Astrocyte (in vitro differentiated cells and primary cell): Measurements from ENCODE around the gene C3. TPM values are rescaled to one million over a fixed set of nuclear protein-coding genes. Genes with fewer than 3 reads are reported as not detected.
"Not testable (repeated sequence)": the region's sequence is repeated elsewhere in the genome, so short reads cannot be mapped to it uniquely, and the experiment has no call there.

Source experiments
- DNase-seq: peaks from one replicate; pipeline ENCODE4 v3.0.0-alpha.2; 2010; ENCODE audit warnings: low read depth
- FAIRE-seq: peaks from 2 replicates; lab custom pipeline; 2011; peaks lifted over from hg19 to GRCh38; lab: Jason Lieb, UNC
- H2AFZ ChIP-seq: 2 replicates; pipeline ENCODE4 v1.6.0; 2012; ENCODE audit warnings: low read depth, low read length, inconsistent platforms
- H3K27ac ChIP-seq: 2 replicates; pipeline ENCODE4 v1.5.1; 2011; ENCODE audit warnings: low read depth, low read length, inconsistent platforms
- H3K27me3 ChIP-seq: 2 replicates; pipeline ENCODE4 v1.6.0; 2011; ENCODE audit warnings: low read length, inconsistent platforms; ENCODE audit not compliant: insufficient read depth
- H3K36me3 ChIP-seq: 2 replicates; pipeline ENCODE4 v1.5.1; 2011; ENCODE audit warnings: low read length, inconsistent platforms; ENCODE audit not compliant: insufficient read depth
- H3K4me1 ChIP-seq: 2 replicates; pipeline ENCODE4 v1.5.1; 2011; ENCODE audit warnings: low read length, inconsistent platforms; ENCODE audit not compliant: insufficient read depth
- H3K4me2 ChIP-seq: 2 replicates; pipeline ENCODE4 v1.6.0; 2012; ENCODE audit warnings: low read length, inconsistent platforms
- H3K4me3 ChIP-seq: 2 replicates; pipeline ENCODE4 v1.5.1; 2011; ENCODE audit warnings: low read depth, mild to moderate bottlenecking, low read length, inconsistent platforms; ENCODE audit not compliant: insufficient read depth
- H3K79me2 ChIP-seq: 2 replicates; pipeline ENCODE4 v1.6.0; 2012; ENCODE audit warnings: mild to moderate bottlenecking, low read length, inconsistent platforms; ENCODE audit not compliant: insufficient read depth
- H3K9ac ChIP-seq: 2 replicates; pipeline ENCODE4 v1.6.0; 2012; ENCODE audit warnings: mild to moderate bottlenecking, low read length, inconsistent platforms
- H3K9me3 ChIP-seq: 2 replicates; pipeline ENCODE4 v1.5.1; 2012; ENCODE audit warnings: low read depth, mild to moderate bottlenecking, low read length, inconsistent platforms; ENCODE audit not compliant: insufficient read depth
- H4K20me1 ChIP-seq: 2 replicates; pipeline ENCODE4 v1.6.0; 2012; ENCODE audit warnings: low read length, inconsistent platforms; ENCODE audit not compliant: insufficient read depth
- H3K27ac Mint-ChIP-seq: one replicate; pipeline ENCODE4 v1.8.0; 2021; ENCODE audit warnings: mild to moderate bottlenecking, mixed read lengths; ENCODE audit not compliant: unreplicated experiment
- H3K27me3 Mint-ChIP-seq: one replicate; pipeline ENCODE4 v1.8.0; 2021; ENCODE audit warnings: low read depth, mixed read lengths; ENCODE audit not compliant: unreplicated experiment
- H3K36me3 Mint-ChIP-seq: one replicate; pipeline ENCODE4 v1.8.0; 2021; ENCODE audit warnings: low read depth, mixed read lengths; ENCODE audit not compliant: unreplicated experiment
- H3K4me1 Mint-ChIP-seq: one replicate; pipeline ENCODE4 v1.8.0; 2021; ENCODE audit warnings: low read depth, mixed read lengths; ENCODE audit not compliant: unreplicated experiment
- H3K4me3 Mint-ChIP-seq: one replicate; pipeline ENCODE4 v1.8.0; 2021; ENCODE audit warnings: mild to moderate bottlenecking, moderate library complexity, mixed read lengths; ENCODE audit not compliant: unreplicated experiment
- H3K9me3 Mint-ChIP-seq: one replicate; pipeline ENCODE4 v1.8.0; 2021; ENCODE audit warnings: mild to moderate bottlenecking, mixed read lengths; ENCODE audit not compliant: unreplicated experiment
- EZH2 ChIP-seq: IDR thresholded peaks from 2 replicates; pipeline ENCODE4 v1.6.1; 2012; ENCODE audit warnings: mild to moderate bottlenecking, low read length, inconsistent platforms; ENCODE audit not compliant: insufficient read depth
- total RNA-seq: library from RNA; stranded (reverse); gene quantifications from 2 replicates; pipeline ENCODE4 v1.2.1, GENCODE V29; 2021
- TF ChIP-seq, protein P1 (sequence below): IDR thresholded peaks from 2 replicates; pipeline ENCODE4 v1.5.1; 2011; ENCODE audit warnings: low read depth, mild to moderate bottlenecking, inconsistent platforms, low read length, moderate library complexity; ENCODE audit not compliant: insufficient read depth

C3 gene
- total RNA-seq, 1 donor from 2014 or later = 2.4 TPM

DNA sequence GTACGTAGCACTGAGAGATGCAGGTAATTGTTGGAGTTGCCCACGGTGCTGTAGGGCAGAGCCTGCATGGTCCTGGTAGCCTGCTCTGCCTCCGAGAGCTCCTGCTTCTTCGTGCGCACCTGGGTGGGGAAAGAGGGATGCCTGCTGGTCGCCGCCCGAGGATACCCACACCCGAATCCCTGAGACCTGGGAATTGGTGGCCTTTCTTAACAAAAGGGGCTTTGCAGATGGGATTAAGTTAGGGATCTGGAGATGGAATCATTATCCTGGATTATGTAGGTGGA lies 9.4 kb downstream of the C3 start:
- Histone ChIP-seq H3K9ac (no peak overlapping the region), H2AFZ (no peak overlapping the region), H3K4me1 (no peaks in the 10 kb centered on the region), H3K4me3 (no peak overlapping the region), H3K9me3 (no peaks in the 10 kb centered on the region), H3K27me3 (peaks cover 6% of the 10 kb centered on the region), H3K79me2 (no peaks in the 10 kb centered on the region), H3K36me3 (no peaks in the 10 kb centered on the region), H3K27ac (no peak overlapping the region), H4K20me1 (no peaks in the 10 kb centered on the region), H3K4me2 (no peak overlapping the region)
- Mint-ChIP-seq H3K36me3 (peaks cover 2% of the 10 kb centered on the region), H3K9me3 (peaks cover 14% of the 10 kb centered on the region), H3K4me3 (no peak overlapping the region), H3K27ac (no peak overlapping the region), H3K27me3 (peaks cover 19% of the 10 kb centered on the region), H3K4me1 (no peaks in the 10 kb centered on the region)
- DNase-seq (no peak), FAIRE-seq (no peak)
- TF ChIP-seq, protein P1, sequence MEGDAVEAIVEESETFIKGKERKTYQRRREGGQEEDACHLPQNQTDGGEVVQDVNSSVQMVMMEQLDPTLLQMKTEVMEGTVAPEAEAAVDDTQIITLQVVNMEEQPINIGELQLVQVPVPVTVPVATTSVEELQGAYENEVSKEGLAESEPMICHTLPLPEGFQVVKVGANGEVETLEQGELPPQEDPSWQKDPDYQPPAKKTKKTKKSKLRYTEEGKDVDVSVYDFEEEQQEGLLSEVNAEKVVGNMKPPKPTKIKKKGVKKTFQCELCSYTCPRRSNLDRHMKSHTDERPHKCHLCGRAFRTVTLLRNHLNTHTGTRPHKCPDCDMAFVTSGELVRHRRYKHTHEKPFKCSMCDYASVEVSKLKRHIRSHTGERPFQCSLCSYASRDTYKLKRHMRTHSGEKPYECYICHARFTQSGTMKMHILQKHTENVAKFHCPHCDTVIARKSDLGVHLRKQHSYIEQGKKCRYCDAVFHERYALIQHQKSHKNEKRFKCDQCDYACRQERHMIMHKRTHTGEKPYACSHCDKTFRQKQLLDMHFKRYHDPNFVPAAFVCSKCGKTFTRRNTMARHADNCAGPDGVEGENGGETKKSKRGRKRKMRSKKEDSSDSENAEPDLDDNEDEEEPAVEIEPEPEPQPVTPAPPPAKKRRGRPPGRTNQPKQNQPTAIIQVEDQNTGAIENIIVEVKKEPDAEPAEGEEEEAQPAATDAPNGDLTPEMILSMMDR = no peak
- no peak for TF ChIP-seq EZH2

DNA sequence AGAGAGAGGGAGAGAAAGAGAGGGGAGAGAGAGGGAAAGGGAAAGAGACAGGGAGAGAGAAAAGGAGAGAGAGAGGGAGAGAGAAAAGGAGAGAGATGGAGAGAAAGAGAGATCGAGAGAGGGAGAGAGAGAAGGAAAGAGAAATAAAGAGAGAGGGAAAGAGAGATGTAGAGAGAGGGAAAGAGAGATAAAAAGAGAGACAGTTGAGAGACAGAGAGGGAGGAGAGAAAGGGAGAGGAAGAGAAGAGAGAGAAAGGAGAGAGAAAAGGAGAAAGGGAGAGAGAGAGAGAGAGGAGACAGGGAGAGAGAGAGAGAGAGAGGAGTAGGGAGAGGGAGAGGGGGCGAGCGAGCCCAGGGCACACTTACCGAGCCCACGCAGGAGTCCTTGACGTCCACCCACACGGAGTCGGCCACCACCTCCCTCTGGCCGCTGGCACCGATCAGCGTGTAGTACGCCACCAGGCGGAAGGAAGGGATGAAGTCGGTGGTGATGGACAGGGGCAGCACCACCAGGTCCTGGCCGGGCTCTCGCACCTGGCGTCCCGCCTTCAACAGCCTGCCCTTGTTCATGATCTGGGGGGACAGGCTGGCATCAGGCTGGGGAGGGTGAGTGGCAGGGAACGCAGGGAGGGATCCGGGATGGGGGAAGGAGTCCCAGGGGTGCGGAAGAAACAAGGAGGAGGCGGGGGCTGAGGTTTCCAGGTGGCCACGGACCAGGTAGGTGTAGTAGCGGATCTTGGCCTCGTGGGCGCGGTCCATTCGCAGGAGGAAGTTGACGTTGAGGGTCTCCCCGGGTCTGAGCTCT lies 10.0 kb downstream of the C3 start:
- Histone ChIP-seq H3K9me3 (no peaks in the 10 kb centered on the region), H4K20me1 (no peaks in the 10 kb centered on the region), H3K79me2 (no peaks in the 10 kb centered on the region), H3K9ac (no peak overlapping the region), H3K27me3 (peaks cover 6% of the 10 kb centered on the region), H2AFZ (no peak overlapping the region), H3K36me3 (no peaks in the 10 kb centered on the region), H3K4me3 (no peak overlapping the region), H3K4me1 (no peaks in the 10 kb centered on the region), H3K27ac (no peak overlapping the region), H3K4me2 (no peak overlapping the region)
- FAIRE-seq = no peak
- Mint-ChIP-seq H3K4me1 (no peaks in the 10 kb centered on the region), H3K27ac (no peak overlapping the region), H3K4me3 (no peak overlapping the region), H3K36me3 (peaks cover 2% of the 10 kb centered on the region), H3K27me3 (peaks cover 19% of the 10 kb centered on the region), H3K9me3 (peaks cover 14% of the 10 kb centered on the region)
- no peak for DNase-seq
- TF ChIP-seq, protein P1 = no peak
- TF ChIP-seq EZH2 = no peak

DNA sequence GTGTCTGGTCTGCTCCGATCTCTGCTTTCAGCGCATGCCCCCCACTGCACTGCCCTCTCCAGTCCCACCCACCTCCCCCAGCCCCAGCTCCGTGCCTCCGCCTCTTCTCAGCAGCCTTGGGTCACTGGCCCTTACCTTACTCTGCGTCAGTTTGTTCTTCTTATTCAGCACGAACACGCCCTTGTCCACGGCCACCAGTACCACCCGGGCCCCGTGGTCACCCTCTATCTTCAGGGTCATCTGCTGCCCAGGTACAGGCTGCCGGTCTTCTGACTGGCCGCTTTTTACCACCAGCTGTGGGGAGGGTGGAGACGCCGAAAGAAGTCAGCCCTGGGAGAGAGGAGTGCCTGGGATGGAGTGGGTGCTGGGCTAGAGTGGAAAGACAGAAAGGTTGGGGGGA lies 10.9 kb downstream of the C3 start:
- no peak for FAIRE-seq
- H3K36me3 ChIP-seq = no peaks in the 10 kb centered on the region
- no peak for DNase-seq
- H2AFZ ChIP-seq = no peak overlapping the region
- H3K9me3 Mint-ChIP-seq = peaks cover 14% of the 10 kb centered on the region
- H3K4me1 Mint-ChIP-seq = no peaks in the 10 kb centered on the region
- no peak overlapping the region for H3K9ac ChIP-seq
- H4K20me1 ChIP-seq = no peaks in the 10 kb centered on the region
- H3K4me3 Mint-ChIP-seq = no peak overlapping the region
- H3K27ac Mint-ChIP-seq = no peak overlapping the region
- peaks cover 6% of the 10 kb centered on the region for H3K27me3 ChIP-seq
- TF ChIP-seq, protein P1 = no peak
- TF ChIP-seq EZH2 = no peak
- no peaks in the 10 kb centered on the region for H3K79me2 ChIP-seq
- peaks cover 19% of the 10 kb centered on the region for H3K27me3 Mint-ChIP-seq
- H3K4me2 ChIP-seq = no peak overlapping the region
- no peak overlapping the region for H3K4me3 ChIP-seq
- H3K4me1 ChIP-seq = no peaks in the 10 kb centered on the region
- peaks cover 2% of the 10 kb centered on the region for H3K36me3 Mint-ChIP-seq
- no peaks in the 10 kb centered on the region for H3K9me3 ChIP-seq
- no peak overlapping the region for H3K27ac ChIP-seq

DNA sequence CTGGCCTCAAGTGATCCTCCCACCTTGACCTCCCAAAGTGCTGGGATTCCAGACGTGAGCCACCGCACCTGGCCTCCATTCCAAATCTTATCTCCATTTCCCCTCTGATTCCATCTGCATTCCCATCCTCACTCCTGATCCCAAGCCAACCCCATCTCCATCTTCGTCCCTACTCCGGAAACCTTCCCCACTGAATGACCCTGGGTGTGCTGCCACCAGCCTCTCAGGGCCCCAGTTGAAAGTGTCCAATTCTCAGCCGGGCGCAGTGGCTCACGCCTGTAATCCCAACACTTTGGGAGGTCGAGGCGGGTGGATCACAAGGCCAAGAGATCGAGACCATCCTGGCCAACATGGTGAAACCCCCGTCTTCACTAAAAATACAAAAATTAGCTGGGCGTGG lies 11.5 kb downstream of the C3 start:
- H3K4me3 ChIP-seq, H3K9ac ChIP-seq, H4K20me1 ChIP-seq, H3K4me1 ChIP-seq, H3K4me1 Mint-ChIP-seq, H3K27ac ChIP-seq, FAIRE-seq, H3K79me2 ChIP-seq, H3K4me2 ChIP-seq, H3K36me3 Mint-ChIP-seq, H3K4me3 Mint-ChIP-seq, DNase-seq, H3K36me3 ChIP-seq, H2AFZ ChIP-seq, H3K27me3 ChIP-seq, H3K27ac Mint-ChIP-seq, H3K9me3 ChIP-seq: not testable (repeated sequence)
- Mint-ChIP-seq H3K27me3 (peaks cover 19% of the 10 kb centered on the region), H3K9me3 (peaks cover 14% of the 10 kb centered on the region)
